Colonic mucosa (tissue), 4 donors: ENCODE results near the gene LRMDA. TPM values are rescaled to one million over a fixed set of nuclear protein-coding genes. Genes with fewer than 3 reads are reported as not detected.

ENCODE experiments used
- DNase-seq: peaks from one replicate; pipeline ENCODE4 v3.0.0-alpha.2; 2020
- H3K27ac ChIP-seq: fragments of 200-600 bp; one replicate; pipeline ENCODE4 v1.8.0; 2021
- H3K27me3 ChIP-seq: fragments of 200-600 bp; one replicate; pipeline ENCODE4 v1.8.0; 2021
- H3K36me3 ChIP-seq: fragments of 200-600 bp; one replicate; pipeline ENCODE4 v1.8.0; 2021
- H3K4me1 ChIP-seq: fragments of 200-600 bp; one replicate; pipeline ENCODE4 v1.8.0; 2021; ENCODE audit warnings: mild to moderate bottlenecking
- H3K4me3 ChIP-seq: fragments of 200-600 bp; one replicate; pipeline ENCODE4 v1.8.0; 2021
- H3K9ac ChIP-seq, 2 donors: one replicate each; pipeline ENCODE4 v1.7.0; 2013; ENCODE audit warnings: control low read depth in 2 of 2, low read depth in 2 of 2, low read length in 2 of 2
- H3K9me3 ChIP-seq: fragments of 200-600 bp; one replicate; pipeline ENCODE4 v1.8.0; 2021
- CTCF ChIP-seq: fragments of 200-600 bp; IDR thresholded peaks from one replicate; pipeline ENCODE4 v1.8.0; 2022; ENCODE audit warnings: antibody characterized with exemption, mild to moderate bottlenecking
- intact Hi-C: fragments of 100-400 bp; cut with DNase I; formaldehyde crosslinking; loops from one replicate; pipeline ENCODE4 v1.14.1; 2022
- total RNA-seq, 2 donors: library from RNA; stranded (reverse); fragmentation: NEBNext Ultra II Directional in 1 of 2; extraction: Animal tissue kit (Norgen Biotek cat#: 25700) in 1 of 2; gene quantifications; one replicate each; pipeline ENCODE4 v1.2.1, GENCODE V29; 2021
- donor health status: healthy.
- donor health status: DM: no; HTN: no; CAD: no.
- donor health status: DM: no; HTN: no; CAD: no.

The LRMDA gene
- total RNA-seq, 2 donors from 2014 or later, result 2.5 to 5.2 TPM

- DNase-seq, result no peak
- Histone ChIP-seq H3K36me3 (no peaks in the 10 kb centered on the region), H3K4me1 (no peaks in the 10 kb centered on the region), H3K27ac (no peak overlapping the region), H3K27me3 (no peaks in the 10 kb centered on the region), H3K9me3 (no peaks in the 10 kb centered on the region), H3K4me3 (no peak overlapping the region), H3K9ac (no peak overlapping the region)
- TF ChIP-seq CTCF, result no peak
- intact Hi-C loops, result no loop called here
Observed at GRCh38 chr10:75751232-75751631, 319.8 kb downstream of the LRMDA start.

- DNase-seq, result no peak
- no peak overlapping the region for H3K4me3 ChIP-seq
- H3K27me3 ChIP-seq, result no peaks in the 10 kb centered on the region
- no peak for TF ChIP-seq CTCF
- no peak overlapping the region for H3K9ac ChIP-seq
- no peaks in the 10 kb centered on the region for H3K9me3 ChIP-seq
- intact Hi-C loops, result no loop called here
- no peaks in the 10 kb centered on the region for H3K36me3 ChIP-seq
- no peaks in the 10 kb centered on the region for H3K4me1 ChIP-seq
- H3K27ac ChIP-seq, result no peak overlapping the region
Observed at GRCh38 chr10:75753621-75754020, 322.2 kb downstream of the LRMDA start.

GRCh38 chr10:75754096-75754831, 322.8 kb downstream of the LRMDA start:
- H3K27me3 ChIP-seq, result no peaks in the 10 kb centered on the region
- no peak overlapping the region for H3K4me3 ChIP-seq
- no peak for TF ChIP-seq CTCF
- H3K36me3 ChIP-seq, result no peaks in the 10 kb centered on the region
- H3K9ac ChIP-seq, result no peak overlapping the region
- no peaks in the 10 kb centered on the region for H3K9me3 ChIP-seq
- no peaks in the 10 kb centered on the region for H3K4me1 ChIP-seq
- intact Hi-C loops, result no loop called here
- DNase-seq, result no peak
- no peak overlapping the region for H3K27ac ChIP-seq

GRCh38 chr10:75755528-75755927, 324.1 kb downstream of the LRMDA start:
- H3K27me3 ChIP-seq, result no peaks in the 10 kb centered on the region
- H3K9ac ChIP-seq, result no peak overlapping the region
- H3K9me3 ChIP-seq, result no peaks in the 10 kb centered on the region
- no peak overlapping the region for H3K27ac ChIP-seq
- no peak overlapping the region for H3K4me3 ChIP-seq
- H3K36me3 ChIP-seq, result no peaks in the 10 kb centered on the region
- H3K4me1 ChIP-seq, result no peaks in the 10 kb centered on the region
- no peak for DNase-seq
- no peak for TF ChIP-seq CTCF
- intact Hi-C loops, result no loop called here

GRCh38 chr10:75761289-75761688, 329.9 kb downstream of the LRMDA start:
- intact Hi-C loops, result no loop called here
- Histone ChIP-seq H3K4me1 (no peaks in the 10 kb centered on the region), H3K9ac (no peak overlapping the region), H3K27me3 (no peaks in the 10 kb centered on the region), H3K4me3 (no peak overlapping the region), H3K36me3 (no peaks in the 10 kb centered on the region), H3K27ac (no peak overlapping the region), H3K9me3 (no peaks in the 10 kb centered on the region)
- no peak for DNase-seq
- TF ChIP-seq CTCF, result no peak
